ENCODE results near the gene RFX2.

Gene RFX2

DNA sequence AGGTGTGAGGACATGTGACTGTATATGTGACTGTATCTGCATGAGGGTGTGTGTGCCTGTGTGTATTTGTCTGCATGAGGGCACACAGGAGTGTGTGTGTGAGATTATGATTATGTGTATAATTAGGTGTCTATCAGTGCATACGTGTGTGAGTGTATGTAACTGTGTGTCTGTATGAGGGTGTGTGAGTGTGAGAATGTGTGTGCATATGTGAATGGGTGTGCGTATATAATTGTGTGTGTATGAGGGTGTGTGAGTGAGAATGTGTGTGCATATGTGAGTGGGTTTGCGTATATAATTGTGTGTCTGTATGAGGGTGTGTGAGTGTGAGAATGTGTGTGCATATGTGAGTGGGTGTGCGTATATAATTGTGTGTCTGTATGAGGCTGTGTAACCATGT, 22.2 kb upstream of the RFX2 start:
- ATAC-seq, result no peak
- no peak for TF ChIP-seq CSDC2 (CRISPR knock-in tag; IDR thresholded peaks at IDR 0.05)

DNA sequence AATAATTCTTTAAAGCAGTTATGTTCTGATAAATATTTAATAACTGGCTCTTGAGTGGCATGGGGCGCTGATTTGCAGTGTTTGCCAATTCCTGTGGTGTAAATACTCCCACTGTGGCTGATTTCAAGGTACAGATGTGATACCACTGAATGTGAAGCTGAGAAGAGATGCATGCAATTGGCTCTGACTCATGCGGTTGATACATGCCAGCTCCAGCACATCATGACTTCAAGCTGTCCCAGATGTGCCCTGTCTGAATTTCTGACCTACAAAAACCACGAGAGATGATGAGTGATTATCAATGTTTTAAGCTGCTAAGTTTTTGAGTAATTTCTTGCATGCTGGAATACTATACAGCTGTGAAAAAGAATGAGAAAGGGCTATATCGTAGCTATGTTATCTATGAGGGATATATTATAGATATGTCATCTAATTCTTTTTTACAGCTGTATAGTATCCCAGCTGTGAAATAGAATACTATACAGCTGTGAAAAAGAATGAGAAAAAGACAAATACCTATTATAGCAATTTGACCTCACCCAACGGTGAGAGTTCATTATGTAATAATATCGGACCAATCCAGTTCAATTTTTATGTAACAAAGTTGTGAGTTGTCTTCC, 17.5 kb upstream of the RFX2 start:
- TF ChIP-seq BACH2 (CRISPR knock-in tag; IDR thresholded peaks at IDR 0.05; ENCODE audit: borderline replicate concordance), result no peak
- TF ChIP-seq ZNF70 (CRISPR knock-in tag; IDR thresholded peaks at IDR 0.05), result no peak
- no peak for TF ChIP-seq ISL1 (CRISPR knock-in tag; IDR thresholded peaks at IDR 0.05)
- TF ChIP-seq ZNF565 (CRISPR knock-in tag; conservative IDR thresholded peaks at IDR 0.05; ENCODE audit: low read depth), result no peak
- no peak for TF ChIP-seq ZNF8 (CRISPR knock-in tag; IDR thresholded peaks at IDR 0.05)
- TF ChIP-seq, protein P1, sequence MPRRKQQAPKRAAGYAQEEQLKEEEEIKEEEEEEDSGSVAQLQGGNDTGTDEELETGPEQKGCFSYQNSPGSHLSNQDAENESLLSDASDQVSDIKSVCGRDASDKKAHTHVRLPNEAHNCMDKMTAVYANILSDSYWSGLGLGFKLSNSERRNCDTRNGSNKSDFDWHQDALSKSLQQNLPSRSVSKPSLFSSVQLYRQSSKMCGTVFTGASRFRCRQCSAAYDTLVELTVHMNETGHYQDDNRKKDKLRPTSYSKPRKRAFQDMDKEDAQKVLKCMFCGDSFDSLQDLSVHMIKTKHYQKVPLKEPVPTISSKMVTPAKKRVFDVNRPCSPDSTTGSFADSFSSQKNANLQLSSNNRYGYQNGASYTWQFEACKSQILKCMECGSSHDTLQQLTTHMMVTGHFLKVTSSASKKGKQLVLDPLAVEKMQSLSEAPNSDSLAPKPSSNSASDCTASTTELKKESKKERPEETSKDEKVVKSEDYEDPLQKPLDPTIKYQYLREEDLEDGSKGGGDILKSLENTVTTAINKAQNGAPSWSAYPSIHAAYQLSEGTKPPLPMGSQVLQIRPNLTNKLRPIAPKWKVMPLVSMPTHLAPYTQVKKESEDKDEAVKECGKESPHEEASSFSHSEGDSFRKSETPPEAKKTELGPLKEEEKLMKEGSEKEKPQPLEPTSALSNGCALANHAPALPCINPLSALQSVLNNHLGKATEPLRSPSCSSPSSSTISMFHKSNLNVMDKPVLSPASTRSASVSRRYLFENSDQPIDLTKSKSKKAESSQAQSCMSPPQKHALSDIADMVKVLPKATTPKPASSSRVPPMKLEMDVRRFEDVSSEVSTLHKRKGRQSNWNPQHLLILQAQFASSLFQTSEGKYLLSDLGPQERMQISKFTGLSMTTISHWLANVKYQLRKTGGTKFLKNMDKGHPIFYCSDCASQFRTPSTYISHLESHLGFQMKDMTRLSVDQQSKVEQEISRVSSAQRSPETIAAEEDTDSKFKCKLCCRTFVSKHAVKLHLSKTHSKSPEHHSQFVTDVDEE (CRISPR knock-in tag; IDR thresholded peaks at IDR 0.05), result no peak
- TF ChIP-seq, protein P2, sequence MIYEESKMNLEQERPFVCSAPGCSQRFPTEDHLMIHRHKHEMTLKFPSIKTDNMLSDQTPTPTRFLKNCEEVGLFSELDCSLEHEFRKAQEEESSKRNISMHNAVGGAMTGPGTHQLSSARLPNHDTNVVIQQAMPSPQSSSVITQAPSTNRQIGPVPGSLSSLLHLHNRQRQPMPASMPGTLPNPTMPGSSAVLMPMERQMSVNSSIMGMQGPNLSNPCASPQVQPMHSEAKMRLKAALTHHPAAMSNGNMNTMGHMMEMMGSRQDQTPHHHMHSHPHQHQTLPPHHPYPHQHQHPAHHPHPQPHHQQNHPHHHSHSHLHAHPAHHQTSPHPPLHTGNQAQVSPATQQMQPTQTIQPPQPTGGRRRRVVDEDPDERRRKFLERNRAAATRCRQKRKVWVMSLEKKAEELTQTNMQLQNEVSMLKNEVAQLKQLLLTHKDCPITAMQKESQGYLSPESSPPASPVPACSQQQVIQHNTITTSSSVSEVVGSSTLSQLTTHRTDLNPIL (CRISPR knock-in tag; IDR thresholded peaks at IDR 0.05; ENCODE audit: low read depth), result no peak
- no peak for TF ChIP-seq GLIS3 (CRISPR knock-in tag; IDR thresholded peaks at IDR 0.05)
- TF ChIP-seq, protein P3, sequence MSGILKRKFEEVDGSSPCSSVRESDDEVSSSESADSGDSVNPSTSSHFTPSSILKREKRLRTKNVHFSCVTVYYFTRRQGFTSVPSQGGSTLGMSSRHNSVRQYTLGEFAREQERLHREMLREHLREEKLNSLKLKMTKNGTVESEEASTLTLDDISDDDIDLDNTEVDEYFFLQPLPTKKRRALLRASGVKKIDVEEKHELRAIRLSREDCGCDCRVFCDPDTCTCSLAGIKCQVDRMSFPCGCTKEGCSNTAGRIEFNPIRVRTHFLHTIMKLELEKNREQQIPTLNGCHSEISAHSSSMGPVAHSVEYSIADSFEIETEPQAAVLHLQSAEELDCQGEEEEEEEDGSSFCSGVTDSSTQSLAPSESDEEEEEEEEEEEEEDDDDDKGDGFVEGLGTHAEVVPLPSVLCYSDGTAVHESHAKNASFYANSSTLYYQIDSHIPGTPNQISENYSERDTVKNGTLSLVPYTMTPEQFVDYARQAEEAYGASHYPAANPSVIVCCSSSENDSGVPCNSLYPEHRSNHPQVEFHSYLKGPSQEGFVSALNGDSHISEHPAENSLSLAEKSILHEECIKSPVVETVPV (CRISPR knock-in tag; IDR thresholded peaks at IDR 0.05), result no peak
- no peak for TF ChIP-seq ARNTL (CRISPR knock-in tag; IDR thresholded peaks at IDR 0.05; ENCODE audit: borderline replicate concordance, low read depth)
- TF ChIP-seq TOX (CRISPR knock-in tag; IDR thresholded peaks at IDR 0.05; ENCODE audit: borderline replicate concordance), result no peak
- TF ChIP-seq ZFP30 (CRISPR knock-in tag; IDR thresholded peaks at IDR 0.05), result no peak
- TF ChIP-seq ZFP3 (CRISPR knock-in tag; IDR thresholded peaks at IDR 0.05), result no peak
- TF ChIP-seq PATZ1 (CRISPR knock-in tag; IDR thresholded peaks at IDR 0.05; ENCODE audit: borderline replicate concordance), result no peak
- TF ChIP-seq TCF4 (CRISPR knock-in tag; IDR thresholded peaks at IDR 0.05; ENCODE audit: borderline replicate concordance), result no peak
- TF ChIP-seq RARB (CRISPR knock-in tag; IDR thresholded peaks at IDR 0.05), result no peak
- no peak for TF ChIP-seq SNAI2 (CRISPR knock-in tag; IDR thresholded peaks at IDR 0.05)
- no peak for TF ChIP-seq ESRRG (CRISPR knock-in tag; IDR thresholded peaks at IDR 0.05)
- no peak for TF ChIP-seq PPARA (CRISPR knock-in tag; IDR thresholded peaks at IDR 0.05; ENCODE audit: borderline replicate concordance)
- TF ChIP-seq CSDC2 (CRISPR knock-in tag; IDR thresholded peaks at IDR 0.05), result no peak
- no peak for ATAC-seq

DNA sequence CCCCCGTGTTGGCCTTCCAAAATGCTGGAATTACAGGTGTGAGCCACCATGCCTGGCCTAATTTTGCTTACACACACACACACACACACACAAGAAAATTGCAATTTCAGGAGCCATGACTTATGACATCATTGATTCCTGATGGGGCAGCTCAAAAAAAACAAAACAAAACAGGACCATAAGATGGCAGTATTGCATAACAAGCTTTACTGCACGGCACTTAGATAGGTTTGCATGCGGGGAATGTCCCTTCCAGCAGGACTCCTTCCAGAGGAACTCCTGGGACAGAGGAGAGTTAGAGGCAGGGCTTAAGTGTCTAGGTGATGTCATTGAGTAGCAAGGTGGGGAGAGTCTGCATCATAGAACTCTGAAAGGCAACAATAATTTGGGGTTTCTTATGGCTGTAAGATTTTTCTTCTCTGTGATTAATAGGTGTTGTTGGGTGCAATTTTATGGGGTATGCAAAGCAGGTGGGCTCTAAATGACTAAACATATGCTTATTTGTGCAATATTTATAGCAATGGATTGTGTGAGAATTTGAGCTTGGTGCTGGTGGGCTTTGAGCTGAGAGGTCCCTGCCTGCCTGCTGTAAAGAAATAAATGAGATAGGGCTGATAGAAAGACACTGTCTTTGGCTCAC, 16.2 kb upstream of the RFX2 start:
- no peak for TF ChIP-seq PPARA (CRISPR knock-in tag; IDR thresholded peaks at IDR 0.05; ENCODE audit: borderline replicate concordance)
- no peak for TF ChIP-seq ZC3H10 (CRISPR knock-in tag; IDR thresholded peaks at IDR 0.05)
- no peak for TF ChIP-seq ISL1 (CRISPR knock-in tag; IDR thresholded peaks at IDR 0.05)
- no peak for TF ChIP-seq RARB (CRISPR knock-in tag; IDR thresholded peaks at IDR 0.05)
- no peak for TF ChIP-seq ARNTL (CRISPR knock-in tag; IDR thresholded peaks at IDR 0.05; ENCODE audit: borderline replicate concordance, low read depth)
- no peak for TF ChIP-seq CSDC2 (CRISPR knock-in tag; IDR thresholded peaks at IDR 0.05)
- TF ChIP-seq ZNF565 (CRISPR knock-in tag; conservative IDR thresholded peaks at IDR 0.05; ENCODE audit: low read depth), result no peak

GRCh38 chr19:6125571-6125989, 15.3 kb upstream of the RFX2 start:
- TF ChIP-seq ZC3H10 (CRISPR knock-in tag; IDR thresholded peaks at IDR 0.05) (no peak), BACH2 (CRISPR knock-in tag; IDR thresholded peaks at IDR 0.05; ENCODE audit: borderline replicate concordance) (no peak), ZNF8 (CRISPR knock-in tag; IDR thresholded peaks at IDR 0.05) (peak; percentile 93)
- peak; percentile 94 for ATAC-seq

More for the DNA sequence above, 16.2 kb upstream of the RFX2 start:
- peak; percentile 87 for ATAC-seq
